ENCODE data around the gene CDK15. TPM values are rescaled to one million over a fixed set of nuclear protein-coding genes. Genes with fewer than 3 reads are reported as not detected.
A peak's percentile ranks its signal among the peaks of the same experiment; 100 is the strongest.

Gene CDK15
- total RNA-seq, 1 donor from 2014 or later, result 0.21 TPM

- Histone ChIP-seq H3K36me3 (ENCODE audit: control insufficient read depth, insufficient read depth, low read length) (no peaks in the 10 kb centered on the region), H3K27me3 (ENCODE audit: control insufficient read depth, insufficient read depth, low read length) (no peaks in the 10 kb centered on the region), H3K4me3 (ENCODE audit: low read depth, low read length) (no peak overlapping the region)
- no peak for TF ChIP-seq CTCF (IDR thresholded peaks at IDR 0.05; ENCODE audit: insufficient read depth, low read length, poor library complexity, severe bottlenecking)
- DNase-seq (ENCODE audit: low read depth), result no peak
Observed at GRCh38 chr2:201908901-201909300, 102.6 kb downstream of the CDK15 start.

- Histone ChIP-seq H3K27me3 (ENCODE audit: control insufficient read depth, insufficient read depth, low read length) (no peaks in the 10 kb centered on the region), H3K36me3 (ENCODE audit: control insufficient read depth, insufficient read depth, low read length) (no peaks in the 10 kb centered on the region), H3K4me3 (ENCODE audit: low read depth, low read length) (no peak overlapping the region)
- TF ChIP-seq CTCF (IDR thresholded peaks at IDR 0.05; ENCODE audit: insufficient read depth, low read length, poor library complexity, severe bottlenecking), result no peak
- peak; percentile 47 for DNase-seq (ENCODE audit: low read depth)
Observed at GRCh38 chr2:201909348-201909747, 103.0 kb downstream of the CDK15 start.

- no peaks in the 10 kb centered on the region for H3K27me3 ChIP-seq (ENCODE audit: control insufficient read depth, insufficient read depth, low read length)
- no peak overlapping the region for H3K4me3 ChIP-seq (ENCODE audit: low read depth, low read length)
- no peak for TF ChIP-seq CTCF (IDR thresholded peaks at IDR 0.05; ENCODE audit: insufficient read depth, low read length, poor library complexity, severe bottlenecking)
- DNase-seq (ENCODE audit: low read depth), result no peak
- no peaks in the 10 kb centered on the region for H3K36me3 ChIP-seq (ENCODE audit: control insufficient read depth, insufficient read depth, low read length)
Observed at GRCh38 chr2:201909961-201910361, 103.6 kb downstream of the CDK15 start.

- Histone ChIP-seq H3K4me3 (ENCODE audit: low read depth, low read length) (no peak overlapping the region), H3K36me3 (ENCODE audit: control insufficient read depth, insufficient read depth, low read length) (no peaks in the 10 kb centered on the region), H3K27me3 (ENCODE audit: control insufficient read depth, insufficient read depth, low read length) (no peaks in the 10 kb centered on the region)
- TF ChIP-seq CTCF (IDR thresholded peaks at IDR 0.05; ENCODE audit: insufficient read depth, low read length, poor library complexity, severe bottlenecking), result no peak
- no peak for DNase-seq (ENCODE audit: low read depth)
Observed at GRCh38 chr2:201911372-201911771, 105.0 kb downstream of the CDK15 start.

GRCh38 chr2:201913201-201913600, 106.9 kb downstream of the CDK15 start:
- no peaks in the 10 kb centered on the region for H3K27me3 ChIP-seq (ENCODE audit: control insufficient read depth, insufficient read depth, low read length)
- TF ChIP-seq CTCF (IDR thresholded peaks at IDR 0.05; ENCODE audit: insufficient read depth, low read length, poor library complexity, severe bottlenecking), result no peak
- DNase-seq (ENCODE audit: low read depth), result no peak
- no peak overlapping the region for H3K4me3 ChIP-seq (ENCODE audit: low read depth, low read length)
- H3K36me3 ChIP-seq (ENCODE audit: control insufficient read depth, insufficient read depth, low read length), result no peaks in the 10 kb centered on the region

GRCh38 chr2:201915446-201915845, 109.1 kb downstream of the CDK15 start:
- no peaks in the 10 kb centered on the region for H3K36me3 ChIP-seq (ENCODE audit: control insufficient read depth, insufficient read depth, low read length)
- TF ChIP-seq CTCF (IDR thresholded peaks at IDR 0.05; ENCODE audit: insufficient read depth, low read length, poor library complexity, severe bottlenecking), result no peak
- DNase-seq (ENCODE audit: low read depth), result no peak
- H3K4me3 ChIP-seq (ENCODE audit: low read depth, low read length), result no peak overlapping the region
- no peaks in the 10 kb centered on the region for H3K27me3 ChIP-seq (ENCODE audit: control insufficient read depth, insufficient read depth, low read length)

All from kidney epithelial cell (primary cell).